GM18951 (cell line): Measurements from ENCODE around the gene KCNAB2.

ENCODE experiments used
- POLR2A ChIP-seq: IDR thresholded peaks from 4 replicates; pipeline ENCODE4 v1.6.1; 2011; ENCODE audit warnings: mild to moderate bottlenecking; ENCODE audit not compliant: insufficient read length, insufficient read depth; ENCODE audit errors: extremely low read depth
- in situ Hi-C: fragments of 300-500 bp; cut with MboI; formaldehyde crosslinking; loops from one replicate; pipeline ENCODE4 v1.12.0; 2022; ENCODE audit warnings: low sequenced_read_pairs, mixed read lengths, inconsistent platforms; ENCODE audit not compliant: unreplicated experiment

Gene KCNAB2

DNA sequence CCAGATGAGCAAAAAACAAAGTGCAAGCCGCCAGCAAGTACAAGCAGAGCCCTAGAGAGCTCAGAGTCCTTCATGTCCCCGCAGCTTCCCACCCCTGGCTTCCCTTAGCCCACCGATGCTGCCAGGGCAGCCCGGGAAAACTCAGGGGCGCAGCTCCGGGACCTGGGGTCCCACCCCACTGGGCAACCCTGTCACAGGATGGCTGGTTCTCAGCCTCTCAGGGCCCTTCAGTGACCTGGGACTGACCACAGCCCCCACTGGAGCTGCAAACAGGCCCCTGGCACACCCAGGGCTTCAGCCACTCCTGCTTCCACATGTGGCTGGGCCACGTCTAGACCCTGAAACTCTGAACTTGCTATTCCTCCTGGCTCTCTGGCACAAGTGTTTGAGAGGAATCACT lies 84.9 kb downstream of the KCNAB2 start:
- in situ Hi-C loops: no loop called here

DNA sequence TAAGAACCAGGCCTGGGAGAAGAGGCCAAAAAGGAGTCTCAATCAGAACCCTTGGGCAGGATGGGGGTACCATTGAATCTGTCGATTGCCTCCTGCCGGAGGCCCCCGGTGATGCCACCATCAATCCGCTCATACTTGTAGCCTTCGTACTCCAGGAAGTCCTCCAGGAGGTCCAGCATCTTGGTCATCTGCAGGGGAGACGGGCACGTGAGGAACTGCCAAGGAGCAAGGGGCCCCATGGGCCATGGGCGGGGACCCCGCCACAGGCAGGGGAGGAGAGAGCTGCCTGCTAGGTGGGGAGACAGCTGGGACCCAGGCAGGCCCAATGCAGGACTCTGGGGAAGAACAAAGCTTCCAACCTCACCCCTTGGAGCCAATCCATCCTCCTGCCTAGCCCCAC lies 85.9 kb downstream of the KCNAB2 start:
- TF ChIP-seq POLR2A: no peak
- in situ Hi-C loops: no loop called here

More for the DNA sequence above, 84.9 kb downstream of the KCNAB2 start:
- no peak for TF ChIP-seq POLR2A

DNA sequence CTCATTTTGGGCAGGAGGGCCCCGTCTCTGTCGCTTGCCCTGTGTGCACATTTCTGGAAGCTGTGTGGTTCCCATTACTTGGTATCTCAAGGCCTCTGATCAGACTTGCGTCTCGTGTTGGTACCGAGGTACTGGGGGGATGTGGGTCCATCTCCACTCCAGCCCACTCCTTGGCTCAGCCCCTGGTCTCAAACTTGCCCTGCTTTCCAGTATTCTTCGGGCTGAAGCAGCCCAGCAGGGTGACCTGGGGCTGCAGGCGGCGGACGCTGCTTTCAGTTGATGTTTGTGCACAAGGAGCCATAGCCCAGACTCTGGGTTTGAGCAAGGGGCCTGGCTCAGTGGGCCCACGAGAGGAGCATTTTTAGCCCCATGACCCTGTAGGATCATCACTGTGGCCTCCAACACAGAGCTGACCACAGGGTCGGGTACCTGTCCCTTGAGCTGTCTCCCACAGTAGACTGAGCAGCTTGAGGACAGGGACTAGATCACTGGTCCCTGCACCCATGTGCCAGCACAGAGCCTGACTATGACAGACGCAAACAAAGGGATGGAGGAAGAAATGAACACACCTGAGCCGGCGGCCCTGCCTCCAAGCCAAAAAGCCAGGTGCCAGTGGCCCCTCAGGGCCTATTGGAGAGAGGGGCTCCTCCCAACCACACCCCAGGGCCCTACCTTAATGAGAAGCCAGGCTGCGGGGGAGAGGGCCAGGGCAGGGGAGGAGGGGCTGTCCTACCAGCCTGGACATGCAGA lies 87.6 kb downstream of the KCNAB2 start:
- no peak for TF ChIP-seq POLR2A
- in situ Hi-C loops: no loop called here

DNA sequence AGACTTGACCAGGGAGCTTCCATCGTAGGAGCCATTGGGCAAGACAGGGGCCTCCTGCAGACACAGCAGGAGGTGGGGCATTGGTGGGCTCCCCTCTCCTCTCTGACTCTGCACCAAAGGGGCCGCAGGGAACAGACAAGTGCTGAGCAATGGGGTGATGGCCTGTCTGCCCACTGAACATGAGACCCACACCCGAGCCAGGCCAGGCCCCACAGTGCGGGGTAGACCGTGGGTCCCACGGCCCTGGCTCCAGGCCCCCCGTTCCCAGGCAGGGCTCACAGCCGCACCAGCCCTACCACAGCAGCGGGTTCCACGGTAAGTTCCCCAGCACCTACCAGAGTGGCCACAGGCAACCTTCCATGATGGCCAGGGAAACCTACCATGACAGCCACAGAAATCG lies 88.5 kb downstream of the KCNAB2 start:
- no peak for TF ChIP-seq POLR2A
- in situ Hi-C loops: no loop called here

DNA sequence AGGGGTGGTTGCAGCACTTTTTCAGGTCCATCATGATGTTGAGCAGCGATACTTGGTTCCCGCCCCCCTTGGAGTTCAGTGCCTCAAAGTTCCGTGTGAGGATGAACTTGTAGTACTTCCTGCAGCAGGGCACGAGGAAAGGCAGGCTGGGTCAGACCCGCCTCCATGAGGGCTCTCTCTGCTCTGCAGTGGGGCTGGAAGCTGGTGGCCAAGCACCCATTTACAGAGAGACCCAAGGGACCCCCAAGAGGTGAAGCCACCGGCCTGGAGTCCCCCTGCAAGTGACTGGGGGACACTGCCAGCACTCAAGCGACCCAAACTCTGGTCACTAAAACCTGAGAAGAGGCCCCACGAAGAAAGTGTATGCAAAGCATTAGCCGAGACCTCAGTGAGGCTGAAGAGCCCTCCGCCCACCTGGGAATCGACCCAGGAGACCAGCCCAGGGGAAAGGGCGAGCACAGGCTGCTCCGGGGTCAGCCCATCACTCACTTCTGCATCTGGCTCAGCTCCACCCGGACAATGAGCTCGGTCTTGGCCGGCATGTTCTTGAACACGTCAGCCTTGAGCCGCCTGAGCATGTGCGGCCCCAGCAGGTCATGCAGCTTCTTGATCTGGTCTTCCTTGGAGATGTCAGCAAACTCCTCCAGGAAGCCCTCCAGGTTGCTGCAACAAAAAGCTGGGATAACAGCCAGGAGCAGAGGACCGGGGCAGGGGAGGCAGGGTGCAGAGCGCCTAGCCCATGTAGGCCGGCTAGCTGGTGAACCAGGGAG lies 89.2 kb downstream of the KCNAB2 start:
- no peak for TF ChIP-seq POLR2A

DNA sequence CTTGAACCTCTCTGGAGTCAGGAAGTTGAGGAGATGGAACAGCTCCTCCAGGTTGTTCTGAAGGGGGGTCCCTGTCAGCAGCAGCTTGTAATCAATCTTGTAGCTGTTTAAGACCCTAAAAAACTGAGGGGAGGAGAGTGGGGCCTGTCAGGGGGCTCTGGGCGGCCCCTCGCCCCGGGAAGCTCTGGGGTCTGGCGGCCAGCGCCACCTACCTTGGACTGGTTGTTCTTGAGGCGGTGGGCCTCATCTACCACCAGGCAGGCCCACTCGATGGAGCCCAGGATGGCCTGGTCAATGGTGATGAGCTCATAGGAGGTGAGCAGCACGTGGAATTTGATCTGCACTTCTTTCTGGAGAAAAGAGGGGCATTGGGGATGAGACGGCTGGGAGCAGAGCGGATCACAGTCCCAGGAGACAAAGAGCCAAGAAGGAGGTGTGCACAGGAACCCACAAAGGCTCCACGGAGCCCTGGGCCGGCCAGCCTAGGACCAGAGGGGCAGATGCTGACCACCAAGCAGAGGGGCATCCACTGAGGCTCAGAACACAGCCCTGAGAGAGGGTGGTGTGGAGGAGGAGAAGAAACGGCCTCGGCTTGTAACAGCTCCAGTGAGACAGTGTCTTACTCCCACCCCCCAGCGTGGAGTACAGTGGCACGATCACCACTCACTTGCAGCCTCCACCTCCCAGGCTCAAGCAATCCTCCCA lies 91.0 kb downstream of the KCNAB2 start:
- in situ Hi-C loops: no loop called here
- TF ChIP-seq POLR2A: no peak

More for the DNA sequence above, 89.2 kb downstream of the KCNAB2 start:
- in situ Hi-C loops: no loop called here

DNA sequence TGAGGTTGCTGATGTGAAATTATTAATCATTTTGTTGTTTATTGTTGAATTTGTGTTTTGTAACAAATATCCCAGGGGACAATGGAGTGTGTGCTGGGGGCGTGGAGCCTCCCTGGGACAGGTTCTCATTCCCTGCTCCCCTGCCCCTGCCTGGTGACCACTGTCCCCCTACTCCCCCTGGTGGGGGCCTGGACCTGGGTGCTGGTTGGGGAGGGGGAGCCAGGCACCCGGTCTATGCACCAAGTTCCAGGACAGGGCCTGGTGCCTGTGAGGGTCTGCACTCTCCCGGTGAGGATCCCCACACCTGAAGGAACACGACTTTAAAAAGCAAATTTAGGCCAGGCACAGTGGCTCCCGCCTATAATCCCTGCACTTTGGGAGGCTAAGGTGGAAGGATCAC lies 92.1 kb downstream of the KCNAB2 start:
- no peak for TF ChIP-seq POLR2A
- in situ Hi-C loops: no loop called here

DNA sequence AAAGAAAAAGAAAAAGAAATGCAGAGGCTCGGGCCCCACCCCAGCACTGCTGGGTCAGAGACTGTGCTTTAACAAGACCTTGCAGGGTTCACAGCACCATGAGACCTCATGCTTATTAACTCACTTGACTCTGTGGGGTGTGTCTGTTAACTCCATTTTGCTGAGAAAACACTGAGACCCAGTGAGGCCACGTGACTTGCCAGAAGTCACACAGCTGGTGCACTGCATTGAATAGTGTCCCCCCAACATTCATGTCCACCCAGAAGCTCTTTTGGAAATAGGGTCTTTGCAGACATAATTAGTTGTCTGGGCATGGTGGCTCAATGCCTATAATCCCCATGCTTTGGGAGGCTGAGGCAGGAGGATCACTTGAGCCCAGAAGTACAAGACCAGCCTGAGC lies 94.7 kb downstream of the KCNAB2 start:
- TF ChIP-seq POLR2A: no peak
- in situ Hi-C loops: no loop called here

DNA sequence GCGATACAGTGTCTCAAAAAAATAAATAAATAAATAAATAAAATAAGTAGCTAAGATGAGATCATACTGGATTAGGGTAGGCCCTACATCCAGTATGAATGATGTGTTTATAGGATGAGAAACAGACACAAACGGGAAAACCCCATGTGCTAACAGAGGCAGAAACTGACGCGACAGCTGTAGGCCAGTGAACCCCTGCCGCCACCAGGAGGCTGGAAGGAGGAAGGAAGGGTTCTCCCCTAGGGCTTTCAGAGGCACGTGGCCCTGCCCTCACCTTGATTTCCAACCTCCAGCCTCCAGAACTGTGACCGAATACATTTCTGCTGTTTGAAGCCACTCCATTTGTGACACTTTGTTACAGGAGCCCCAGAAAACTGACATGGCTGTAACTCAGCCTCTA lies 95.9 kb downstream of the KCNAB2 start:
- no peak for TF ChIP-seq POLR2A
- in situ Hi-C loops: no loop called here

DNA sequence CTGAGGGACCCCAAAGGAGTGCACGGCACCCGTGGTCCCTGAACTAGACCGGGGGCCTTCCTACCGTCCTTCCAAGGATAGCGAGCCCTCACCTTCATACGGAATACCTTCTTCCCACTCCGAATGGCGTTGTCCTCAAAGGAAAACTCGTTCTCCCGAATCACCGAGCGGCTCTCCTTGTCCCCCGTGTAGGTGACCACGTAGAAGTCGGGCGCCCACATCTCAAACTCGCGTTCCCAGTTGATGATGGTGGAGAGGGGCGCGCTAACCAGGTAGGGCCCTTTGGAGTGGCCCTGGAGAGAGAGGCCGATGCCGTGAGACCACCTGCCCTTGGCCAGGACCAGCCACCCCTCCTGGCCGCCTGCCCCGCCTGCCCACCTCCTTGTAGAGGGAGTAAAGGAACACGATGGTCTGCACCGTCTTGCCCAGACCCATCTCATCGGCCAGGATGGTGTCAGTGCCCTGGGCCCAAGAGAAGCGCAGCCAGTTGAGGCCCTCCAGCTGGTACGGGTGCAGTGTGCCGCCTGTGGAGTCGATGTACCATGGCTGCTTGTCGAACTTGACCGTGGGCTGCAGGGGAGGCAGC lies 96.4 kb downstream of the KCNAB2 start:
- in situ Hi-C loops: no loop called here
- TF ChIP-seq POLR2A: no peak

DNA sequence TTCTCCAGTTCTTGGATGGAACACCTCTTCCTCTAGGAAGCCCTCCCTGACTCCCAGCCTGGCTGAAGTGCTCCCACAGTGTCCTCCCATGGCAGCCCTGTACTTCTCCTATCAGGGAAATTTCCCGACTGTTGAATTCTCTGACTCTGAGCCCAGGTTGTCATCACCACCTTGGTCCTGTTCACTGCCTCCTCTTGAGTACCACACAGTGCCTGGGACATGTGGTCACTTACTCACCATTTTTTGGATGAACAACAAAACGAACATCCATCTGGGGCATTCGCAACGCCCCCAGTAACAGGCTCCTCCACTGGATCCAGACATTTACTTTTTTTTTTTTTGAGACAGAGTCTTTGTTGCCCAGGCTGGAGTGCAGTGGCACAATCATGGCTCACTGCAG lies 97.0 kb downstream of the KCNAB2 start:
- no peak for TF ChIP-seq POLR2A
- in situ Hi-C loops: no loop called here

DNA sequence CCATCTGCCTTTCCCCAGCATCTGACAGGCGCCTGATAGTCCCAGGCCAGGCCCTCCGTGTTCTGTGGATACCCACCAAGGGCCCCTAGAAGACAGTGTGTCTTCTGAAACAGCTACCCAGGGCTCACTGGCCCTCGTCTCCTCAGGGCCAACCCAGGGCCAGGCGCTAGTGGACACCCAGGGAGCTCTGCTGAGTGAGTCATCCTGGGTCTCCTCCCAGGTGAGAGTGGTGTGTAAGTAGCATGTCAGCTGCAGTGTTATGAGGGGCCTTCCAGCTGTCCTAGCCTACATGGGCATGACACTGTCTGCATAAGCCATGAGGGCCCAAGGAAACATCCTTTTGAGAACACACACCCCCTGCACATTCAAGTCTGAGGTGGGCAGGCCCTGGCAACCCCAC lies 97.7 kb downstream of the KCNAB2 start:
- in situ Hi-C loops: no loop called here
- no peak for TF ChIP-seq POLR2A

DNA sequence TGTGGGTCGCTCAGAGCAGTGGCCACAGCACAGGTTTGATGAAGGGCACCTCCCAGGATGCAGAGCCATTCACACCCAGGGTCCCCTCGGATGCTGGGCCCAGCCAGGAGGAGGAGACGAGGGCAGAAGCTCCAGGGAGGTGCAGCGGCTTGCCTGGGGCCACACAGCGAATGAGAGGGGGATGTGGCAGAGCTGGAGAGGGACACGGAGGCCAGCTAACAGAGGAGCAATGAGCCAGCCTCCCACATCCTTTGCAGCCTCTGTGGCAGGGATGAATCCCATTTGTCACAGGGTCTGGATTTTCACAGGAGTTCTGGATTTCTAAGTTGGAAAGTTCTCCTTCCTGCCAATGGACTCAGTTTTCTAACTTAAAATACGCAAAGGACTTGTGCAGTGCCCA lies 98.5 kb downstream of the KCNAB2 start:
- in situ Hi-C loops: no loop called here
- no peak for TF ChIP-seq POLR2A
